Activated CD4-positive, alpha-beta T cell treated with anti-CD3 and anti-CD28 coated beads, Interleukin-2, amount 50 U/mL, for 48 hours (primary cell): Measurements from ENCODE around the gene FOXP1.
A peak's percentile ranks its signal among the peaks of the same experiment; 100 is the strongest.

Experiments used
- DNase-seq, 2 experiments: peaks; one replicate each; pipeline ENCODE4 v3.0.0-alpha.2; 2020

FOXP1 gene

GRCh38 chr3:71393093-71393492, 190.4 kb downstream of the FOXP1 start:
- DNase-seq, result no peak

- no peak for DNase-seq
These were observed 191.3 kb downstream of the FOXP1 start for GRCh38 chr3:71392251-71392650.

DNA sequence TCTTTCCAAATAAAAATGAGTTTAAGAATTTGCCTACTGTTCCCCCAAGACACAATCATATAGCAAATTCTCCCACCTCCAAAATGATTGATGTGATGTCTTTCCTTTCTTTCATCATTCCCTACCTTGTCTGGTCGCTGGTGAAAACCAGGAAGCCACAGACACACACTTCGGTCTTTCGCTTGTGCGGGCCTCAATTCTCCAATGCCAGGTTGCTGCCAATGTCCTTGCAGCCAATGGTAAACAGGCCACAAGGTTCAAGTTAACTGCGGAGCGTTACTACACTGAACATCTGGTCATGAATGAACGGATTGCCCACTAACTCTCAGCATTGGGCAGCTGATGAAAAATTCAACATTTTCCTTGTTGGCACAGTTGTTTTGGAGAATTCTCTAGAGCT, 192.2 kb downstream of the FOXP1 start:
- no peak for DNase-seq

GRCh38 chr3:71389911-71390573, 193.5 kb downstream of the FOXP1 start:
- peak; percentile 26 to 35 for DNase-seq

GRCh38 chr3:71389191-71389590, 194.3 kb downstream of the FOXP1 start:
- DNase-seq, result no peak

DNA sequence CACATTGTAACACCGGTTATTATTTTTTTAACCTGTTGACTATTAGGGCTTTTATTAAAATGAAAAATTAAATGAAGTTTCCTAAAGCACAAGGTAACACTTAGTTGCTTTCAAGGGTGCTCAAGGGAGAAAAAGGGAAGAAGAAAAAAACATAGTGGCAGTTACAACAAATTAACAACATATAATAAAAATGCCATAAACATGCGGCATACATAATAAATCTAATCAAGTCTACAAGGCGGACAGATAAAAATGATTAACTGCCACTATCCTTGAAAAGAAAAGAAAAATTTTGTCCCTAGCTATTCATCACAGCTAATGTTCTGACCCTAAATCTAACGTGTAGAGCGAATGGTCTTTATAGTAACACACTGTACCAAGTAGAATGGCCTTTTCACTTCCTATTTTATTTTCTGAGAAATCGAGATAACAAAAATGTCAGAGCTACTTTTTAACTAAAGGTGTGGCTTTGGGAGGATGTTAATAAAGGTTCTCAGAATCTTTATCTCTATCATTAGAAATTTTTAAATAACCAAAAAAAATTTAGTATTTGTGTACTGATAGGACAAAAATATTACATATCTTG, 194.9 kb downstream of the FOXP1 start:
- no peak for DNase-seq

- no peak for DNase-seq
These were observed 195.9 kb downstream of the FOXP1 start for GRCh38 chr3:71387586-71387985.

DNA sequence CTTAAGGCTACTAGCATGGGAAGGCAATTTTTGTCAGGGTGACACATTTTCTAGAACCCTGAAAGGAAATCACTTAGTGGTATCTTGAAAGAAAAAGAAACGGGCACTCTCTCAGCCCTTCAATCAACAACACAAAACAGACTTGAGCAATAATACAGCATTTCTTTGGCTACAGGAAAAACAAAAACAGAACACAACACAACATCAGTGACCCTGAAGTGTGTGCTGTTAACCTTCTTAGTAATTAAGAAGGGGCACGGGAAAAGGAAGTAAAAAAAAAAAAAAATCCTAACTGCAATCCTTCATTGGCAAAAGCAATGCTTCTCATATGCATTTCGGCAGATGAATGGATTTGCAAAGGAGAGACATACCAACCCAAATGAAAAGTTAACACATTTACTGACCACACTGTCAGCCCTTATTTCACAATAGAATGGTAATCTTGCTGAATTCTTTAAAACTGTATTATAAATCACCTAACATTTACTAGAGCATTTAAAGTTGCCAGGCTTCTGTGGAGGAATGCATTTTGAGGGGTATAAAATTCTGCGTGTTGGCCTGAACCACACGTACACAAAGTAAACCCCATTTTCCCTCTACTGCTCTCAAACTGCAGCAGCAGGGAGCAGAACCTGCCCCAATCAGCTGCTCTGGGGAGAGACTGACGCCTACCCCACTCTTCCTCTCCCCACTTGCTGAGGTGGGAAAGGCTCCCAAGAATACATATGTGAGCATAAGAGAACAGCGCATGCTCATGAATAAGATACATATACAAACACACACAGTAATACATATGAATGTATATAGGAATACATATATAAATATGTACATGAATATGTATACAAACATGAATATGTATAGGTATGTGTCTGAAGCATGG, 198.5 kb downstream of the FOXP1 start:
- DNase-seq, result no peak

DNA sequence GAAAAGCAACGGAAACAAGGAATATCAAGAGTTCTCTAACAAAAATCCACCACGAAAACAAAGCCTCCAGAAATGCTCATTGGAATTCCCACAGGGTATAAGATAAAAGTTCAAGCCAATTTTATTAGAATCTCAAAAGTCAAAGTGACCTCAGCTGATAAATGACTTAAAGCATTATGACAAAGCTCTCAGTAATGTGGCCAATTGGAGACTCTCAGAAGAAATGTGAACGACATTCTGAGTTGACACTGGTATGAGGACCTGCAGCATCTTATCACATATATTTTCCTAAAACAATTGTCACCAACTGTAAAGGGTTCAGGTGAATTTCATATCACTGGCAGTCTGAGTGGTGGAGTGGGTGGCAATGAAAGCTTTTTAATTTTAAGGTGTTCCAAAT, 199.1 kb downstream of the FOXP1 start:
- DNase-seq, result no peak

DNA sequence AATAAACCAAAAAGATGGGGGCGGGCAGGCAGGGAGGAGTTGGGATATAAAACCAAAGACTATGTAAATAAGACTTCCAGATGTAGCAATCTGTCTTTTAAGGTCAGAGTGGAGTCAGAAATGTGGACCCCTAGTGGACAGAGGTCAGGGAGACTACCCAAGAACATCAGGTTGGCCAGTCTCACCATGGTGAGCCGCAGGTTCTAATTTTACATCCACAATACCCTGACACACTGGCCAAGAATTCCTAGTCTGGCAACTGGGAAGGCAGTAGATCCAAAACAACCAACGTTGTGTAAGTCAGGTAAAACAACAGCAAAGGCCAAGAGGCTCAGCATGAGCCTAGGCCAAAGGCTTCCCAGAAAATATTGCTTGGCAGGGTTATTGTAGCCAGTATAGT, 203.4 kb downstream of the FOXP1 start:
- DNase-seq, result no peak

DNA sequence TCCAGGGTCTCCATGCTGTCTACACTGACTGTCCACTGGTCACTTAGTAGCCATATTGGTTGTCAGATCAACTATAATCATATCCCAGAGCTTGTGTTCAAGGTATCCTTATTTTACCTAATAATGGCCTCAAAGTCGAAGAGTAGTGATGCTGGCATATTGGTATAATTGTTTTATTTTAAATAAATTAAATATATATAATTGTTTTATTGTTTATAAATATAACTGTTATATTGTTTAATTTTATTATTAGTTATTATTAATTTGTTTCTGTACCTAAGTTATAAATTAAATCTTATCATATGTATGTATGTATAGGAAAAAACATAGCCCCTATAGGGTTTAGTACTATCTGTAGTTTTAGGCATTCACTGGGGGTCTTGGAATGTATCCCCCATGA, 205.0 kb downstream of the FOXP1 start:
- no peak for DNase-seq

GRCh38 chr3:71376911-71377310, 206.6 kb downstream of the FOXP1 start:
- DNase-seq, result no peak

GRCh38 chr3:71376503-71376902, 207.0 kb downstream of the FOXP1 start:
- no peak for DNase-seq

- no peak for DNase-seq
These were observed 208.9 kb downstream of the FOXP1 start for GRCh38 chr3:71374582-71374981.

GRCh38 chr3:71372911-71373637, 210.5 kb downstream of the FOXP1 start:
- no peak for DNase-seq

DNA sequence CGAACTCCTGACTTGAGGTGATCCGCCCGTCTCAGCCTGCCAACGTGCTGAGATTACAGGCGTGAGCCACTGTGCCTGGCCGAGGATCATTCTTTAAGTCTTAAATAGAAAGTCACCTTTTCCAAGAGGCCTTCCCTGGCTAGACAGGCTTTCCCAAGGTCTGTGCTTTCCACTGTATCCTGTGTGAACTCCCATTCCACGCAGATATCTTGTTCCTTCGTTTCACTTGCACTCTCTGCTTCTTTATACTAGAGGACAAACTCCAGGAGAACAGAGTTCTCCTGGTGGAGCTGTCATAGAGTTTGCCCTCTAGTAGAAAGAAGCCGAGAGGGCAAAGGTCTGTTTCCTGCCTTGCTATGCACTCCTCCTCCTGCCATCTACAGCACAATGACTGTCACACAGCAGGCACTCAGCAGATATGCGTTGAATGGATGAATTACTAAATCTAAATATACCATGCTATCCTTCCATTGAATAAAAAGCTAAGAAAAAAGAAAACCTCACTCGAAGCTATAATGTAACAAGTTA, 211.2 kb downstream of the FOXP1 start:
- no peak for DNase-seq

- no peak for DNase-seq
These were observed 212.2 kb downstream of the FOXP1 start for GRCh38 chr3:71371282-71371681.

GRCh38 chr3:71370467-71370866, 213.1 kb downstream of the FOXP1 start:
- no peak for DNase-seq

GRCh38 chr3:71369701-71370391, 213.7 kb downstream of the FOXP1 start:
- DNase-seq, result no peak

GRCh38 chr3:71366988-71367604, 216.4 kb downstream of the FOXP1 start:
- no peak for DNase-seq

- no peak for DNase-seq
These were observed 222.1 kb downstream of the FOXP1 start for GRCh38 chr3:71361334-71361890.

- DNase-seq, result no peak
These were observed 222.8 kb downstream of the FOXP1 start for GRCh38 chr3:71360764-71361163.
